Activated naive CD8-positive, alpha-beta T cell treated with anti-CD3 and anti-CD28 coated beads for 36 hours (primary cell): Measurements from ENCODE around the gene NEURL3. TPM values are rescaled to one million over a fixed set of nuclear protein-coding genes. Genes with fewer than 3 reads are reported as not detected.
A peak's percentile ranks its signal among the peaks of the same experiment; 100 is the strongest.

Experiments
- DNase-seq: peaks from one replicate; pipeline ENCODE4 v3.0.0; 2021
- H3K27ac Mint-ChIP-seq: one replicate; pipeline ENCODE4 v1.8.0; 2022; ENCODE audit warnings: mild to moderate bottlenecking, moderate library complexity, mixed read lengths
- H3K27me3 Mint-ChIP-seq: one replicate; pipeline ENCODE4 v1.8.0; 2022; ENCODE audit warnings: mild to moderate bottlenecking, mixed read lengths
- H3K36me3 Mint-ChIP-seq: one replicate; pipeline ENCODE4 v1.8.0; 2021; ENCODE audit warnings: mild to moderate bottlenecking, mixed read lengths
- H3K4me1 Mint-ChIP-seq: one replicate; pipeline ENCODE4 v1.8.0; 2021; ENCODE audit warnings: mixed read lengths
- H3K4me3 Mint-ChIP-seq: one replicate; pipeline ENCODE4 v1.8.0; 2022; ENCODE audit warnings: mild to moderate bottlenecking, moderate library complexity, mixed read lengths
- H3K9me3 Mint-ChIP-seq: one replicate; pipeline ENCODE4 v1.8.0; 2022; ENCODE audit warnings: mixed read lengths
- total RNA-seq, 2 experiments: library from RNA; stranded (reverse); gene quantifications; one replicate each; pipeline ENCODE4 v1.2.3, GENCODE V29; 2021

NEURL3 gene
- total RNA-seq, 2 experiments from 2014 or later: 0.16 TPM; not detected in 1

DNA sequence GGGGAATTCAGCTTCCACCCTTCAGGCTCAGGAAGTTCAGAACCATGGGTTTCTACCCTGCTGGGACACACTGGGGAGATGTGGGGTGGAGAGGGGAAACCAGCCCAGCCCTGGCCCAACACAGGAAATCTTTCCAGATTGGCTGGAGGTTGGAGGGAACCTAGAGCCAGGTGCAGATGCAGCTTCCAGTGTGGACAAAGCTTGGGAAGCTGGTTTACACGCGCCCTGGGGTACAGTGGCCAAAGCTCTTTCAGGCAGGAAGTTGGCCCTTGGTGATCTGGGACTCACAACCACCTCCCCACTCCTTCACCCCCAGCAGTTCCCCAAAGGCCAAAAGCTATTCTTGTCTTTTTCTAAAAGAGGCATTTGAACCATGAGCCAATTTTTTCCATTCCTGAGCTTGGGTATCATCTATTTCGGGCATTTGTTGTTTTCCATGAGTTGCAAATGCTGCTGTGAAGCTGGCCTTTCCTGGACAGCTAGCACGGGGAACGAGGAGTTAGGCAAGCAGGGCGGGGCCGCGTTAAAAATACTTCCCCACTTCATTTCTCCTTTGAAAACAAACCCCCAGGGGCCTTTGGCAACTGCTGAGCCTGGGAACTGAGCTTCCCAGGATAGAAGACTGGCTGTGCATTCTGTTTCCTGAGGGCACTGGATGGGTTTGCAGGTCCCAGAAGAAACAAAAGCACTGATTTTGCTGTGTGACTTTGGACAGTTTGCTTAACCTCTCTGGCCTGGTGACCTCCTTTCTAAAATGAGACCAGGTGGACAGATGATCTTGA is 28.3 kb upstream of the NEURL3 start:
- no peak for DNase-seq
- H3K4me1 Mint-ChIP-seq: peaks cover 54% of the 10 kb centered on the region

GRCh38 chr2:96532641-96533291 is 27.6 kb upstream of the NEURL3 start:
- no peak for DNase-seq
- H3K27me3 Mint-ChIP-seq: no peaks in the 10 kb centered on the region
- no peaks in the 10 kb centered on the region for H3K9me3 Mint-ChIP-seq
- H3K4me1 Mint-ChIP-seq: peaks cover 61% of the 10 kb centered on the region
- H3K36me3 Mint-ChIP-seq: peaks cover 2% of the 10 kb centered on the region
- peak overlapping the region; percentile 86 for H3K27ac Mint-ChIP-seq
- H3K4me3 Mint-ChIP-seq: no peak overlapping the region

More for the DNA sequence above, 28.3 kb upstream of the NEURL3 start:
- H3K27ac Mint-ChIP-seq: no peak overlapping the region
- H3K4me3 Mint-ChIP-seq: no peak overlapping the region
- H3K27me3 Mint-ChIP-seq: no peaks in the 10 kb centered on the region
- H3K36me3 Mint-ChIP-seq: peaks cover 5% of the 10 kb centered on the region
- H3K9me3 Mint-ChIP-seq: no peaks in the 10 kb centered on the region

DNA sequence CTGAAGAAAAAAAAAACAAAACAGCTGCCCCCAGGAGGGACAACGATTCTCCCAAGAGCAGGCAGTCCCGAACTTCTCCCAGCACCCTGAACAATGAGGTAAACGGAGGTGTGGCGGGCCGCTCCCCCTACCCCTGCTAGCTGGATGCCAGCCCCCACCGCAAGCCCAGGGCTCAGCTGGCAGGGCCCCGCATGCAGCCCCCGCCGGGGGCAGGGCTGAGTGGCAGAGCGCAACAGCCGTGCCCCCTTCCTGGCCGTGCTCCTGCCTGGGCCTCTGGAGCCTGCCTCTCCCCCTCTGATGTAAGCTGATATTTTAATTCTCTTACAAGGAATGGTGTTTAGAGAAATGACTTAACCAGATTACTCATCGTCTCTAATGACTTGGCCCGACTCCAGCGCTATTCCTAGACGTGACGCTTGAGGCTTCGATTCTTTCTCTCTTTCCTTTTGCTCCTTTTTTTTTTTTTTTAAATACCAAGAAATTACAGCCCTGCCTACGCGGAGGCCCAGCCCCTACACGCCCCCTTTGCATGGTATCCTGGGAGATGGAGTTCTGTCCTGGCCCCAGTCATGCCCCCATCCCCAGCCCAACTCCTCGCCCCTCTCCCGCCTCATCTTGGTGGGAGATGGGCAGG is 26.8 kb upstream of the NEURL3 start:
- Mint-ChIP-seq H3K4me1 (peaks cover 64% of the 10 kb centered on the region), H3K36me3 (no peaks in the 10 kb centered on the region), H3K9me3 (no peaks in the 10 kb centered on the region), H3K27ac (peak overlapping the region; percentile 86), H3K27me3 (no peaks in the 10 kb centered on the region), H3K4me3 (peak overlapping the region; percentile 60)
- DNase-seq: peak; percentile 83

GRCh38 chr2:96531366-96531765 is 26.2 kb upstream of the NEURL3 start:
- Mint-ChIP-seq H3K27me3 (no peaks in the 10 kb centered on the region), H3K4me1 (peaks cover 69% of the 10 kb centered on the region), H3K4me3 (no peak overlapping the region), H3K9me3 (no peaks in the 10 kb centered on the region), H3K36me3 (no peaks in the 10 kb centered on the region), H3K27ac (peak overlapping the region; percentile 82)
- DNase-seq: no peak

- Mint-ChIP-seq H3K27ac (peak overlapping the region; percentile 54), H3K4me3 (no peak overlapping the region)
- DNase-seq: no peak
Measured at GRCh38 chr2:96530474-96531357, 25.6 kb upstream of the NEURL3 start.

DNA sequence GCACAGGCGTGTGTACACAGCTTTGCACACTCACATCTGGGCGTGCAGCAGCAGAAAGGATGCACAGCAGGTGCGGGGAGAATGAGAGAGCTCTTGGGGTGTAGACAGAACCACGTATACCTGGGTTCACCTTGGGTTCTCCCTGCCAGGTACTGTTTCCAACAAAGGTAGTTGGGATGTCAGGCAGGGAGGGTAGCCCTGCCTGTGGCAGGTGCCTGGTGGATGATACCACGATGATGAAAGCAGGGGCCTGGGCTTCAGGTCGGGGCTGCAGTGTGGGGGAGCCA is 24.9 kb upstream of the NEURL3 start:
- peaks cover 3% of the 10 kb centered on the region for H3K27me3 Mint-ChIP-seq

More at GRCh38 chr2:96530474-96531357, 25.6 kb upstream of the NEURL3 start:
- Mint-ChIP-seq H3K4me1 (peaks cover 65% of the 10 kb centered on the region), H3K36me3 (no peaks in the 10 kb centered on the region), H3K27me3 (peaks cover 3% of the 10 kb centered on the region), H3K9me3 (no peaks in the 10 kb centered on the region)

DNA sequence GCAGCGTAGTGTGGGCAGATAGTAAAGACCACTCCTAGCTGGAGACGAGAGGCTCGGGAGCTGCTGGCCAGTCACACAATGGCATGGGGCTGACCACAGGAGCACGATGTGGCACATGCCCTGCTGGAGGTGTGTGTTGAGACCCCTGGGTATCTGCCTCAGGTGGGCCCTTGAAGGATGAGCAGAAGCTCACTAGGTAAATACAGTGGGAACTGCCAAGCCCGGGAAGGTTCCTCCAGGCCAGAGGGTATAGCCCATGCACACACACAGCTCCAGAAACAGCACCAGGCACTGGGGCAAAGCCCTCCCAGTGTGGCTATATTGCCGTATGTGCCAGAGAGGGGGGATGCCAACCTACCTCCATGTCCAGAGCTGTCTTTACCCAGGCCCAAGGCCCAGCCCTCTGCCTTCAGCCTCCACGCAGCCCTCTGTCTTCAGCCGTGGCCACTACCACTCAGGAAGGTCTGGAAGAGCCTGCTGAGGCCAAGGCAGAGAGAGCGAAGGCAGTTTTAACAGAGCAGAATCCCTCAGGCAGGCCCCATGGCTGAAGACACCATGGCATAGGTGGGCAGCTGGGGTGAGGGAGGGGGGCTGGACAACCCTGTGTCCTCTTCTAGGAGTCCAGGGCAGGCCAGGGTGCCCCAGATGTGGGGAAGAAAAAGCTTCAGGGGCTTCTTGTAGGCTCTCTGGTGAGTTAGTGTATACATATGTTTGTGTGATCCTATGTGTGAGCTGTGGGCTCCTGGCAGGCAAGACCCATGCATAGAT is 24.4 kb upstream of the NEURL3 start:
- H3K9me3 Mint-ChIP-seq: no peaks in the 10 kb centered on the region
- no peak overlapping the region for H3K4me3 Mint-ChIP-seq
- peaks cover 65% of the 10 kb centered on the region for H3K4me1 Mint-ChIP-seq
- H3K27ac Mint-ChIP-seq: peak overlapping the region; percentile 62
- no peak for DNase-seq
- H3K27me3 Mint-ChIP-seq: peaks cover 3% of the 10 kb centered on the region
- no peaks in the 10 kb centered on the region for H3K36me3 Mint-ChIP-seq

More for the DNA sequence above, 24.9 kb upstream of the NEURL3 start:
- Mint-ChIP-seq H3K9me3 (no peaks in the 10 kb centered on the region), H3K4me1 (peaks cover 64% of the 10 kb centered on the region), H3K27ac (peak overlapping the region; percentile 62), H3K4me3 (no peak overlapping the region), H3K36me3 (no peaks in the 10 kb centered on the region)
- no peak for DNase-seq

- peaks cover 3% of the 10 kb centered on the region for H3K27me3 Mint-ChIP-seq
- H3K36me3 Mint-ChIP-seq: no peaks in the 10 kb centered on the region
- H3K4me3 Mint-ChIP-seq: peak overlapping the region; percentile 73
- no peak for DNase-seq
- H3K9me3 Mint-ChIP-seq: no peaks in the 10 kb centered on the region
- H3K27ac Mint-ChIP-seq: peak overlapping the region; percentile 91
- H3K4me1 Mint-ChIP-seq: peaks cover 72% of the 10 kb centered on the region
Measured at GRCh38 chr2:96528700-96529375, 23.7 kb upstream of the NEURL3 start.

GRCh38 chr2:96528006-96528699 is 23.0 kb upstream of the NEURL3 start:
- Mint-ChIP-seq H3K9me3 (no peaks in the 10 kb centered on the region), H3K4me1 (peaks cover 66% of the 10 kb centered on the region), H3K27me3 (peaks cover 3% of the 10 kb centered on the region), H3K27ac (peak overlapping the region; percentile 91), H3K4me3 (peak overlapping the region; percentile 73), H3K36me3 (no peaks in the 10 kb centered on the region)
- DNase-seq: peak; percentile 71

DNA sequence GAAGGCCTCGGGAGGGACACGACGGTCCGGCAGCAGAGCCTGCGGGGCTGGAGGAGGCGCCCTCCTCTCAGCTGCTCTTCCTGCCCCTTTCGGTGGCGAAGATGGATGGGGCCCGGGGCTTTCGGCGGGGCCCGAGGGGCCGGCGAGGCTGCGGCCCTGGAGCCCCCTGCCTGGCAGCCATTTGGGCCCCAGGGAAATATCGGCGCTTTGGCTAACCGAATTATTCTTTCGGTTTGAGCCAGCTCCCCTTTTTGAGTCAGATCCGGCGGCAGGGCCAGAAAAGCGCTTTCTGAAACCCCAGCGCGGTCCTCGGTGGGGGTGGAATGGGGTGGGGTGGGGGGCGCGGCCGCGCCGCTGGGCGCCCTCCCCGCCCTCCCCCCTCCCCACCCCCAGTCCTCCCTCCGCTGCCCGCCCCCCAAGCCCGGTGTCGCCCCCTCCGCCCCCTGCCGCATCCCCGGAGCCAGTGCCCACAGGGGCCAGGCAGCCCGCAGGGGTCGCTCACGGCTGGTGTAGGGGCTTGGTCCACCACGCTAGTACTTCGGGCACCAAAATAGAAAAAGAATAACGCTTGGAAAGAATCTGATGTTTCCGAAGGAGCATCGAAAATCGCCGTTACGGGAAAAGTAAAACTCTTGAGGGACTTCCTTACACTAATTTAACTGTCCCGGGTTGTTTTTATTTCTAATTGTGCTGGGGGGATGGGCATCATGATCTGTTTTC is 22.3 kb upstream of the NEURL3 start:
- Mint-ChIP-seq H3K4me3 (peak overlapping the region; percentile 73), H3K4me1 (peaks cover 60% of the 10 kb centered on the region), H3K27ac (peak overlapping the region; percentile 91), H3K36me3 (no peaks in the 10 kb centered on the region), H3K27me3 (peaks cover 3% of the 10 kb centered on the region), H3K9me3 (no peaks in the 10 kb centered on the region)
- DNase-seq: peak; percentile 79

- peak overlapping the region; percentile 67 for H3K4me3 Mint-ChIP-seq
- no peaks in the 10 kb centered on the region for H3K9me3 Mint-ChIP-seq
- H3K27ac Mint-ChIP-seq: peak overlapping the region; percentile 88
- no peak for DNase-seq
- H3K27me3 Mint-ChIP-seq: peaks cover 3% of the 10 kb centered on the region
- H3K36me3 Mint-ChIP-seq: no peaks in the 10 kb centered on the region
- peaks cover 53% of the 10 kb centered on the region for H3K4me1 Mint-ChIP-seq
Measured at GRCh38 chr2:96526615-96527285, 21.6 kb upstream of the NEURL3 start.

DNA sequence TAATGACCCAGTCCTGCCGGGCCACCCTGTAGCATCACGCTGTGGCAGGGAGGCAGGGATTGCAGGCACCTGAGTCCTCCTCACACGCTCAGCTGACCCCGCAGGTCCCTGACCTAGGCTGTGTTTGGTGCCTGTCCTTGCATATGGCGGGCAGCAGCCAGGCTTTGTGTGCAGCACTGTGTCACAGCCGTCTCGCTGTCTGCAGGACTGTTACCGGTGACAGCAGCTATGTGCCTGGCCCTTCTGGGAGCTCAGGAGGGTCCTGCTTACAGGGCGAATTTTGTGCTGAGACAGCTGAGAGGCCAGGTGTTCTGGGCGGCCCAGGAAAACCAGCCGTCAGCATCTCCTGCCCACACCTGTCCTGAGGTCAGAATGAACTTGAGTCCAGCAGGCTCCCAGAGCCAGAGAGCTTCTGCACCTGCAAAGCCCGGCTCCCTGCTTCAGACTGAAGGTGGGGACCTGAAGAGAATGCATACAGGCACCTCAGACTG is 21.0 kb upstream of the NEURL3 start:
- no peak for DNase-seq
- no peak overlapping the region for H3K27ac Mint-ChIP-seq
- no peak overlapping the region for H3K4me3 Mint-ChIP-seq
- no peaks in the 10 kb centered on the region for H3K36me3 Mint-ChIP-seq
- H3K4me1 Mint-ChIP-seq: peaks cover 51% of the 10 kb centered on the region
- no peaks in the 10 kb centered on the region for H3K9me3 Mint-ChIP-seq
- H3K27me3 Mint-ChIP-seq: peaks cover 3% of the 10 kb centered on the region
